Measurements from ENCODE around the gene CAMTA1.

Gene CAMTA1

DNA sequence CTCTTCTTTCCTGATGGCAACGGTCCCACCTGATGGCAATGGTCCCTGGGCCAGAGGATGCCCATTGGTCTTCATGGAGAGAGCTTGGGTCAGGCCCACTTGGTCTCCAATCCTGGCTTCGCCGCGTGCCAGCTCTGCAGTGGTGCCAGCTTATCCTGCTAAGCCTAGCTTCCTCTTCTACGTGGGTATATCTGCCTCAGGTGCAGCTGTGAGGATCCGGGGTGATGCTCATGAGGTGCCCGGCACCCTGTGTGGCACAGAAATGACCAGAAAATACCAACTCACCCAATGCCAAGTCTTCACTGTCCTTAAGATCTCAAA is 437.4 kb downstream of the CAMTA1 start:
- no peak for DNase-seq

DNA sequence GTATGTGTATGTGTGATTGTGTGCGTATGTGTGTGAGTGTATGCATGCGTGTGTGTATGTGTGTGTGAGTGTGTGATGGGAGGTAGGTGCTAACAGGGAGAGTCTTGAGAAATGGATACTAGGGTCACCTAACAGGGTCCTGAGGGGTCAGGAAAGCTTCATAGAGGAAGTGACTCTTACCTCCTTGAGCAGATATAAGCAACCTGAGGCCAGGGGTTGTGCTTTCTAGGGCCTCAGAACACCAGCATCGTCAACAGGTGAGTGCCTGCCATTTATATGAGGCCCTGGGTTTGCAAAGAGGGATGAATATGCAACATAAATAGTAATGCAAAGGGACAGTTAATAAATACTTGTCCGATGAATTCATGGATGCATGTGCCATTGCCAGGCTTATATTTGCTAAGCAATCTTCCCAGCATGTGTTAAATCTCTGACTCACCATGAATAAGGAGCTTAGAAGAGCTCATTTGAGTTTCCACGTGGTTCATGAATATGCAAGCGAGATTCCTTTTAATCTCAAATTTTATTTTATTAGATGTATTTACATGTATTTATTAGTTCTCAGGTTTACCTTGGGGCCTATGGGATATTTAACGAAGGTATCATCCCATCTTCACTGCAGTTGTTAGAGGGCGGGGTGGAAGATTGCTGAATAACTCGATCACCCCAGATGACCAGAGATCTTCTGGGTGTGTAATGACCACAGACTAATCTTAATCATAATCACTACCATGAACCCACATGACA is 438.3 kb downstream of the CAMTA1 start:
- DNase-seq, result no peak

DNA sequence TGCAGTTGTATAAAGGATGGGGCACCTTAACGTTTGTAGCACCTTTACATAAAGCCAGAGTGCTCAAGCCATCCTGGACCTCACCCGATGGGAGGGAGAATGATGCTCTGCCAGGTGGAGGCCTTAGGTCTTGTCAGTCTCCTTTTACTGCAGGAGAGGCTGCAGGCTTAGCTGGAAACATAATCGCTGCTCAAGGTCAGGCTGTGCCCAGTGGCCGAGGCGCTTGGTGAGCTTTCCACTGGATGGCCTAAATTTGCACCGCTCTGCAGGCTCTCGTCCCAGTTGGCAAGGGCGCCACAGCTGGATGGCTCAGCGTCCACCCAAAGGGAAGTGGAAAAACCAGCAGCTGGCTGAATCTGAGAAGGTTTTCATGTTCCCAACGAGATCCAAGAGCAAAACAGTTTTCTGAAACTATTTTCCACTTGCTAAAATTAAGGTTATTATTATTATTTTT is 438.9 kb downstream of the CAMTA1 start:
- DNase-seq, result no peak

DNA sequence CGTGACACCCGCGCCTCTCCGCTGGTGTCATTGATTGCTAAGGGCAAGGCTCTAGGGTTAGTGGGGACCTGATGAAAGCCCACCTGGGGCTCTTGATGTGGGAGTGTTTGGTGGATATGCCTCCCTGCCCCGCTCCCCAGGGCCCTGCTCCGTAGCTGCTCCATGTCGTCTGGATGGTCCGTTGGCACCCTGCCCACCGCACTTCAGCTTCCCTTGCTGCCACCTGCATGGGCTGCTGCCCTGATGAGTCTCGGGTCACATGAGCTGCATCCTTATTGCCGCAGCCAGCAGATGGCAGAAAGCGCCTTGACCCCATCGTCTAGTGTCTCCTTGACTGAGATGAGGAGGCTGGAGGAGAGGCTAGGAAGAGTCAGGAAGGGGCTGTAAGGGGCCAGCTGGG is 439.4 kb downstream of the CAMTA1 start:
- DNase-seq, result no peak

DNA sequence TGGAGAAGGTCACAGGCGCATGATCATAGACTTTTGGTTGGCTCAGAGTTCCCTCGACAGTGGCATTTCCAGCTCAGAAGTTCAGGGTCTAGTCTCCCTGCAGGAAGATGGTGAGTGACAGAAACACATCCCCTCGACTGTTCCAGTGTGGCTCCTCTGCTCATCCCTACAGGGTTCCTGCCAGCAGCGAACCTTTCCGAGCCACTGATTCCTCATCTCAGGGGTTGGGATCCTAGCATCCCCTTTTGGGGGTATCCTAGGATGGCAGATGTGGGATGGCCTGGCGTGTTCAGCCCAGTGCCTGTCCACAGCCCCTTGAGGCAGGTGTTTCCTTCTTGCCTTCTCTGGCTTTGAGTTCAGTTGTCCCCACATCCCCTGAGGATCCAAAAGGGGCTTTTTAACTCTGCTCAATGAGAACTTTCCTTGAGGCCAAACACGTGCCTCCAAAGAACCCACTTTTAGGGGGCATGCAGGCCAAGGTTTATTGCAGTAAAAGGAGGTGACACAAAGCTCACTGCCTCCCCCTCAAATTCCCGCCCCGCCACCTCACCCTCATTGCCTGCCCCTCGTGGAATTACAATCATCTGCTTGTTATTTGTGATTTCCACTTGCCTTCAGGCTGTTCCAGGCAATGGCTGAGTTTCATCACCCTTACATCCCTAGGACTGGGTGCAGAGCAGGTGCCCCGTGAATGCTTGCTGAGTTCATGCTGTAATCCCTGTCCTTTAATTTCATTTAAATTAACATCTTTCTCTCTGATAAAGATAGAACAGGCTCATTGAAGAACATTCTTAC is 440.7 kb downstream of the CAMTA1 start:
- no peak for DNase-seq

DNA sequence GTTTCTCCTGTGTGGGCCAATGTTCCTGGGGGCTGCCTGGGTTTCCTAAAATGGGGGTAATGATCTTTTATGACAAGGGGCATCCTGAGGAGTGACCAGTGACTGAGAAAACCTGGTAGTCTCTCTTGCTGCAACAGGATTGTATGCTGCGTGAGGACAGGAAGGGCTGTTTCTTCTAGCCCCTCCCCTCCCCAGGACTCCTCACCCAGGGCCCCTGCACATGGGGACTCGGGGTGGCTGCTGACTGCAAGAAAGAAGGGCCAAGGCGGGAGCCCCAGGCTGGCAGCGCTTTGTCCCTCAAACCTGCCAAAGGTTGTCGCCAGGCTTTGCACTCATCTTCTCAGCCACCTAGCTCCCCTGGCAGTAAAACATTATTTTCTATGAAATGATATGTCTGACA is 442.4 kb downstream of the CAMTA1 start:
- no peak for DNase-seq

DNA sequence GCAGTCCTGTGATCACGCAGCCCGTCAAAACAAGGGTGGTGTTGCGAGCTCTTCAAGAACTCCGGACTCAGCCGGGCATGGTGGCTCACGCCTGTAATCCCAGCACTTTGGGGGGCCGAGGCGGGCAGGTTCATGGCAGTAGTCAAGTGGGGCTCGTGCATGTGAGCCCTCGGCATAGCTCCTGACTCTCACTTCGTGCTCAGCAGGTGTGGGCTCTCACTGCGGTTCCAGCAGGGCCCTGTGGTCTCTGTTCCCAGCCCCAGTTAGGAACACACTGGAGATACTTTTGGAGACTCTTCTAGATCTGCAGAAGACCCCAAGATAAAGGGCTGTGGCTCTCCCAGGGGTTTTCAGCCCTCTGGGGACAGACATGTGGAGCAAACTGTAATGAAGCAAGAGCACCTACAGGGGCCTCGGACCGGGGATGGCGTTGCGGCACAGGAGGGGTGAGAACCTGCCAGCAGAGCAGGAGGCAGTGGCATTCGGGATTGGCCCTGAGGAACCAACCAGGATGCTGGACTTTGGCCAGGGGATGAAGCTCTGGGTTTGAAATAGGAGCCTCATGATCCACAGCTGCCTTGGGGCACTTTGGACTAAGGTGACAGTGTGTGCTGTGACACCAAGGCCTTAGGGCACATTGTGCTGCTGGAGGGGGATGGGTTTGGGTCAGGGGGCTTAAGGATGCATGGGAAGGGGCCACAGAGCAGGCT is 443.2 kb downstream of the CAMTA1 start:
- no peak for DNase-seq

DNA sequence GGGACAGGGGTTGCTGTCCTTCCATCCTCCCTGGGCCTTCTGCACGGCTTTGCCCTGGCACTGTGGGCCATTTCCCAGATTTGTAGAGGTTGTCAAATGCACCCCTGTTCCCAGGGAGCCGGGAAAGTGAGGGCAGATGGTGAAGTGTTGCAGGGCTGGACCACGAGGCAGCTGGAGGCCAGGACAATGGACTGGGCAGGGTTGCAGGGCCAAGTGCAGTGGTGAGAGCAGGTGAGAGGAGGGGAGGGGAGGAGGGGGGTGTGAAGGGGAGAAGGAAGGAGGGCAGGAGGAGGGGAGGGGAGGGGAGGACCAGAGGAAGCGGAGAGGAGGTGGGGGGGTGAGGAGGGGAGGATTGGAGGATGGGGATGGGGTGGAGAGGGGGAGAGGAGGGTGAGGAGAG is 443.9 kb downstream of the CAMTA1 start:
- DNase-seq, result no peak

DNA sequence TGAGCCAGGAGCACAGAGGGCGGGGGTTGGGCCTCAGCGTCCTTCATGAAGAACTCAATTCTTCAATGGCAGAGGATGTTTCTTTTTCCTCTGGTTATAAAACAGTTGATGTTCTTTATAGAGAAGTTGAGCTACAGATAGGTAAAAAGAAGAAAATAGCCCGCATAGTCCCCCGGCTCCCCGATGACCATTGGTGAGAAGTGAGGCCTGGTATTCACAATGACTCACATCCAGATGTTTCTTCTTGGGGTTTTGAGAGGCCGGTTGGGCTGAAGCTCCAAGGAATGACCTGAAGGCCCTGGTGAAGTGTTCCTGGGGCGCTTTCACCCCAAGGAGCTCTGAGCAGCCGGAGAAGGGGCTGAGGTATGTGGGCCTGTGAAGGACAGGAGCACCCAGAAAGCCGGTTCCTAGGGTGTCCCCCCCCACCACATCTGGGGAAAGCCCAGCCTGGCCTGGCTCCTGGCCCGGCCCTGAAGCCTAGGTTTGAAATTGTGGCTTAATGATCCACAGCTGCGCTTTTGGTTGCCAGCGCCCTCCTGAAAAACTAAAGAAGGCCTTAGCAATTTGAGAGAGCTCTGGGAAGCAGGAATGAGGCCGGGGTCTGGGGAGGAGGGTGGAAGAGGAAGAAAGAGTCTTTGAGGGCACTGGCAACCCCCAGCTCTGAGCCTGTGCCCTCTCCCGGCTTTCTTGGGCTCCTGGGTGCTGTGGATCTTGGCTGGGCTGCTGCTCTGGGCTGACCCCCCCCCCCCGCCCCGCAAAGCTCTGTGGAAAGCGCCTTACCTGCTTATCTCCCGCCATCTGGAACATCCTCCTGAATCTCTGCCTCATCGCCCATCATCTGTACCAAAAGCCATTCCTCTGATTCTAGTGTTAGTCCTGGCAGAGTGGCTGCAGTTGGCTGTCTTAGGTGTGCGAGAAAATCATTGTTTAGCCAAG is 444.7 kb downstream of the CAMTA1 start:
- DNase-seq, result no peak

DNA sequence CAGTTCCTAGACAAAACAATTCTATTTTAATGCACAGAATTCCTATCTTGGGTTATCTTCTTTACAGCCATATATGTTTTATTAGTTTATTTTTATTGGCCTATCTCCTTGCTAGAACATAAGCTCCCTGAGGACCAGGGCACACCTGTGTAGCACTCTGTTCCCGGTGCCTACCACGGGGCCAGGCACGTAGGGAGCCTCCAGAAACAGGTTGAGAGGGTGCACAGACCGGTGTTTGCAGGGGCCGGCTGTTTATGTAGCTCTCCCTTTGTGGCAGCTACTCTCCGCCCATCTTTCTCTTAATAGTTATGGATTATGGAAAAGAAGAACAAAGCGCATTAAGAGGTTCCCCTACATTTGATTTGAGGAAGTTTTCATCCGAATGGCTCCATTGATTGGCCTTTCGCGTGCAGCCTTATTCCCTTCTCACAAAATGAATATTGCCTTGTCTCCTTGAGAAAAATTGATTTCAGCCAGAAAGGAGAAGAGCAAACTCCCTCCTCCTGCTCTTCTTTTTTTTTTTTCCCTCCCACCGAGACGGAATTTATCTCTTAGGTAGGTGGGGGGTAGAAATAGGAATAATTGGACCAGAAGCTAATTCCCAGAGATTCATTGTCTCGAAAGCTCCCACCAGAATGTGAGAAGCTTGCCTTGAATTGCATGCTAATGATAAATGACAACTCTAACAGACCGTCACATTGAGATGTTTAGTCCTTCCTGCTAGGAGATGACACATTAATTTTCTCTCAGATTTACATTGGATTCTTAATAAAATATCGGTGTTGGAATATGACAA is 447.4 kb downstream of the CAMTA1 start:
- DNase-seq, result no peak

DNA sequence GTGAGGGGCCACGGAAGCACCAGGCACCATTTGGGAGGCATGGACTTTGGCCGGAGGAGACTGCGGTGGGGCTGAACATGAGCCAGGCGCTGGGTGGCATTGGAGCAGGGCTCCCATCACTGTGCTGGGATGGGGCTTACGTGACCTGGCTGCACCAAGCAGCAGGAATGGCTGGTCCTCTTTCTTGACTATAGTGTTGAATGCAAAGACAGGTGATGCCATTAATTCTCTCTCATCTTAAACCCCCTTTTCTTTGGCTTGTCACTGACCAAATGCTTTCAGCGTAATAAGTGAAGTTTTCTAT is 447.9 kb downstream of the CAMTA1 start:
- no peak for DNase-seq

DNA sequence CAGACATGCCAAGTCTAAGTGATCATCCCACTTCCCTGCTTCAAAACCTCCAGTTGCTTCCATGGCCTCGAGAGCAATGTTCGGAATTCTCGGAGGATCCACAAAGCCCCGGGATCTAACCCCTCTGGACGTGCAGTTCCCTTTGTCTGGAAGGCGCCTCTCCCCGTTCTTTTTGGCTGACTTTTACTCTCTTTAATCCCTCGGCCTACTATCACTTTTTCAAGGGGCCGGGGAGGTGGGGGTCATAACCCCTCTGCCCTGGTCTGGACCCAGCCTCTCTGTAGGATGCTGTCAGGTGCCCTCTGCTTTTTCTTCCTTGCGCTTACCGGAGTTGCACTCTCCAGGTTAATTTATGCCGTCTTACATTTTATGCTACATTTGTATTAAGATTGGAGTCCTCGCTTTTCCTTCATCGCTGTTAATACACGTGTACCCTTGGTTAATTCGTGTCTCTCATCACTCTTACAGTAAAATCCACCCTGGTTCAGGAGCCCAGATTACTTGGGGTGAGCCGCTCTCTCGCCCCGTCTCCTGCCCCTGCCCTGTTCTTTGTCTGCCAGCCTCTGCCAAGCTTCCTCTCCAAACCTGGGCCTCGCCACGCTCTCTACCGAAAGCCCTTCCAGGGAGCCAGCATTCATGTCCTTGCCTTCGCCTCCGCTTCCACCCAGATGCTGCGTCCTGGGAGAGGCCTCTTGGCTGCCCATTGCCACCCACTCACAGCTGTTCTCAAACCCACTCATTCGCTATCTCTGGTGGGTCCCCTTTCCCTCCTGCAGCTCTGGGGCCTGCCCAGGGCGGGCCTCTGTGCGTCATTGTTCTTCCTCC is 448.6 kb downstream of the CAMTA1 start:
- DNase-seq, result no peak

DNA sequence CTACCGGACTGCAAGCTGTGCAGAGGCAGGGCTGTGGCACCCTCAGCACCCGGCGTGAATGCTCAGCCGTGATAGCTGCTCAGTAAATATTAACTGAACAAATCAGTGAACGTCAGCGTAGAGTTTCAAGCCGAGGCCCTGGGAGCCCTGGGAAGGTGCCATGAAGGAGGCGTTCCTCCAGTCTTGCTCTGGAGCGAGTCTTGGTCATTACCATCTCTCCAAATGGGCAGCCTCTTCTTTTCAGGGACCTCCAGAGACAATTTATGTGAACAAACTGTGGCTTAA is 449.2 kb downstream of the CAMTA1 start:
- no peak for DNase-seq

DNA sequence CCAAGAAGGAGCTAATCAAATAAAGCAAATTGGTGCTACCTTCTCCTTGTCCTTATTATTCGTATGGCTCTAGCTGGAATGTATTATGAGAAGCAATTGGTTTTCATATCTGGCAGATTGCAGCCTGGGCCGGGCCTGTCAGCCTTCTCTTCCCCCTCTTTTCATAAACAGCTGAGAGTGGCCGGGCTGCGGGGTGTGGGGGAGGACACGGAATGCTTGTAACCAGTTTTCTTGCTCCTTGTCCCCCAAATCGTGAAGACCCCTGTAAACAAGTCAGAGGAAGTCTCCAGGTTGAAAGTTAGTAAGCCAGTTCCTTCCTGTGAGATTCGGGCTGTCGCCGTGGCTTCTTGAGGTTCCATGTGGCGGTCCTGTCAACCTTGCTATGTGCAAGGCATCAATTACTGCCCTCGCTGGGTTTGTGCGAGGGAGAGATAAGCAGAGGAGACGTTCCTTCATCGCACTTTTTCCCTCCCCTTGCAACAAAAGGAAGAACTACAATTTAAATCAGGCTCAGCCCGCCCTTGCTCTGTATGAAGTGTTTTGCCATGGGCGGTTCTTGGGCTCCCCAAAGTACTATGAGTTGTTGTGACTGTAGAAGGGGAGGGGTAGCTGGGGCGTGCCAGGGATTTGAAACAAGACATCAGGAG is 450.7 kb downstream of the CAMTA1 start:
- DNase-seq, result no peak

DNA sequence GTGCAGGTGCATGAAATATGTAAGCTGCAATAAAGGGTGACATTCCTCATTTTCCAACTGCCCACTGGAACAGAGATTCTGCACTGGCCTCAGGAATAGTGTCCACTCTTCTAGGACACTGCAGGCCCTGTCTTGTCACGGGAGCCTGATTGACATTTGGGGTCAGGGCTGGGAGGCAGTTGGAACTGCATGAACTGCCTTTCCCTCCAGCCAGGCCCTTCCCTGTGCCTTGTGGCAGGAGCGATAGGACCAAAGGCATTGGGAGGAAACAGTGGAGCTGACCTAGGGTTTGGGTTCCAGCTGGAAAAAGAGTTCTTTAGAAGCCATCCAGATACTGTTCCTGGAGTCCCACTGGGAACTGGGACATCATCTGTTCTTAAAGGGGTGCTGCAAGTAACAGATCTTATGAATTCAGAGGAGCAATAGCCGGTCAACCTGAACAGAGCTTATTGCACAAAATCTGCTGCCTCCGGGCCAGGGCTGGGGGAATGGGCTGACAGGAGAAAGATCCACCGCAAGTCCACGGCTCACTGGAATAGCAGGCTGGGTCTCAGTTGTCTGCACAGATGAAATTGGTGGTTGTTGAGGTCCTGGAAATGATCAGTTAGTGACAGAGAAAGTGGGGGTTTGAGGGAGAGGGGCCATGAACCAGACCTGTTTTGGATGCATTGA is 451.7 kb downstream of the CAMTA1 start:
- no peak for DNase-seq

DNA sequence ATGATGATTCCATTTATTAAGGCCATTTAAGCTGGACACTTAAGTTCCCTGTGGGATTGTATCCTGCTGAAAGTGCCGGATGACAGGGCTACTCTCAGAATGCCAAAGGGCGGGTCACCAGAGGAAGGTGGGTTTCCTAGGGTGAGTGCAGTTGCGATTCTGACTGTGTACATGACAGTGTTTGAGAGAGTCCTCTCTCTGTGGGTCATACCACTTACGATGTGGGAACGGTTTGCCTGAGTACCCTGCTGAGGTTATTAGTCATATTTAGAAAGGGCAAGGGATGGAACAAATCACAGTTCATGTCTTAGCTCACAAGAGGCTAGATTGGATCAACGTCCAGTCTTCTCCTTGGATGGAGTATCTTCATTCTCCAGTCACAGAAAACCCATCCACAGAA is 461.9 kb downstream of the CAMTA1 start:
- DNase-seq, result no peak

DNA sequence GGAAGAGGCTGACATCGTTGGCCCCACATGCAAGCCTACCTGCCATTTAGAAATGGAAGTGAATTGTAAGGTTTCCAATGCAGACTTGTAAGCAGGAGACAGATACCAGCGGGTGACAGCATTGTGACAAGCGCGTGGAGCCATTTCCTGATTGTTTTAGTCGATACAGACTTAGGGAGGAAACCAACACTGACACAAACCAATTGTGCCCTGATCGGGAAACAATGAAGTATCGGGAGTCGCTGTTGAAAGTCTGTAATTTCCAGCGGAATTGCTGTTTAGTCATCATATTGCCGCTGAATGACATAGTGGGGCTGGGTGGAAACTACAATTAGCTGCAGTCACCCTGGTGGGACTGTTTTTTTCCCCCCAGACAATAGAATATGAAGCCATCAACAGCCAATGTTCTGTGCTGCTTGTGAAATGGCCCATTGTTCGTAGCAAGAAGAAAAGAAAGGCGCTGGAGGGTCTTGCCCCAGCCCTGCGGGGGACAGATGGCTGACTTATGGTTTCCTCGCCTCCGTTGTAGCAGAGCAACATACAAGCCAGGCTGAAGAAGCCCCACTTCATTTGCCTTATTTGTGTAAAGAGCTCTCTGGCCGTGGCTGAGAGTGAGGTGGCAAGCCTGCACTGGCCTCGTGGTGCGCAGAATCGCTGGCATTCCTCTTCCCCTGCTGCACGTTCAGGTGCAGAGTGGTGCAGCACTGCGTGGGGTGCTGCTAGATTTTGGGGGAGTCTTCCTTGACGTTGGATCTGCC is 462.7 kb downstream of the CAMTA1 start:
- DNase-seq, result no peak

DNA sequence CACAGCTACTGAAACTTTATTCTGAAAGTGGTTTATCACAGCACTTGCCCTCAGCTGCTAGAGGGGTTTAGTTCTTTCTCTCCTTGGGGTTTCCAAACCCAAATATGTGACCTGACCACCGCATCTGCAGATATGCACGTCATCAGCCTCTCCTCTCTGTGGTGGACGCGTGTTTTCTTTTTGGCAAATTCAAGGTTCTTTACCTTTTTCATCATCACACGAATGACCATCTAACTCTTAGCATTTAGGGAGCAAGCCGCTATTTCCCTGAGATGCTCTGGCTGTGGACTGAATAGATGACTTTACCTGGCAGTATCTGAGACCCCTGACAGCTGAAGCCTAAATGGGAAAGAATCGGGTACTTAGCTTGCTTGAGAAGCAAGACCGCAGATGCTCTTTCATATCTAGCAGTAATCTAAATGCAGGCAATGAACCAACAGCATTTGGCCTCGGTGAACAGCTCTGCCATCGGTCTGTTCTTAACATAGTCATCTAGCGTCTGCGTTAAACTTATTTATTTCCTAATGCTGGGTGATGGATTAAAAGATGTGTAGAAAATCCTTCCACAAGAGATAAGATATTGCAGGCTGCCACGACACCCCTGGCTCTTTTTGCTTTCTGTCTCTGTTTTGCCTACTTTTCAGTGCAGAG is 463.4 kb downstream of the CAMTA1 start:
- no peak for DNase-seq

DNA sequence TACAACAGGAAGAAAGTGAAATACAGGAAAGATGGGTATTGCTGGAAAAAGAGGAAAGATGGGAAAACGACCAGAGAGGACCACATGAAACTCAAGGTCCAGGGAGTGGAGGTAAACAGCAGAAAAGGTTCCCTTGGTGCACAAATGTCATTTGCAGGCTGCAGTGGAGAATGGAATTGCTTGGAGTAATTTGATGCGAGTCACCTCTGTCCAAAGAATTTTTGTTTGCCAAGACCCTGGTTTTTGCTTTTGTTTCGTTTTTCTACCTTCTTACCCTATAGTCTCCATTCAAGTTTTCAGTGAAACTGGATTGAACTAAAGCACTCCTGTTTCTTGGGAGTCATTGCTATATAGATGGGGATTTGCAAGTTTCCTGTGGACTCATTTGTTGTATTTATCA is 464.3 kb downstream of the CAMTA1 start:
- DNase-seq, result no peak

All from activated gamma-delta T cell (primary cell).